HG03460 (cell line): Measurements from ENCODE around the gene ORC5.
"Not testable (repeated sequence)": the region's sequence is repeated elsewhere in the genome, so short reads cannot be mapped to it uniquely, and the experiment has no call there.

ENCODE experiments used
- ATAC-seq: cut with Tn5 transposase; IDR thresholded peaks from one replicate; pipeline ENCODE4 v1.9.1; 2021; ENCODE audit not compliant: unreplicated experiment

The ORC5 gene

DNA sequence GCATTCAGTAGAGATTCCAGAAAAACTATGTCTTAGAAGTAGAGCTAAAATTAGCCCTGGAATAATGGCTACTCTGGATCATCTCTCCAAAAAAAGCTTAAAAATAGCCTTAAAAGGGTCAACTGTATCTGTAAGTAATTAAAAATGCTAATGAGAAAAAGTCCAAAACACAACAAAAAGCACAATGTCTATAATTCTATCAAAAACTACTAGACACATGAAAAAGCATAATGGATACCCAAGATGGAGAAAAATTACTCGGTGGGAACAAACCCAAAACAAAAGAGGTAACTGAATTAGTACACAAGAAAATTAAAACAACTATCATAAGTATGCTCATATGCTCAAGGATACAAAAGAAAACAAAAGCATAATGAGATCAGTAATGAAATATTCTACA, 15.4 kb downstream of the ORC5 start:
- no peak for ATAC-seq

GRCh38 chr7:104185346-104185745, 22.5 kb downstream of the ORC5 start:
- no peak for ATAC-seq

- no peak for ATAC-seq
Measured at GRCh38 chr7:104179178-104179577, 28.6 kb downstream of the ORC5 start.

DNA sequence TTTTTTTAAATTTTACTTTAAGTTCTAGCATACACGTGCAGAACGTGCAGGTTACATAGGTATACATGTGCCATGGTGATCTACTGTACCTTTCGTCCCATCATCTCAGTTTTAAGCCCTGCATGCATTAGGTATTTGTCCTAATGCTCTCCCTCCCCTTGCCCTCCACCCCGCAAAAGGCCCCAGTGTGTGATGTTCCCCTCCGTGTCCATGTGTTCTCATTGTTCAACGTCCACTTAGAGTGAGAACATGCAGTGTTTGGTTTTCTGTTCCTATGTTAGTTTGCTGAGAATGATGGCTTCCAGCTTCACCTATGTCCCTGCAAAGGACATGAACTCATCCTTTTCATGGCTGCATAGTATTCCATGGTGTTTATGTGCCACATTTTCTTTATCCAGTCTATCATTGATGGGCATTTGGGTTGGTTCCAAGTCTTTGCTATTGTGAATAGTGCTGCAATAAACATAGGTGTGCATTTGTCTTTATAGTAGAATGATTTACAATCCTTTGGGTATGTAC, 30.2 kb downstream of the ORC5 start:
- not testable (repeated sequence) for ATAC-seq

- no peak for ATAC-seq
Measured at GRCh38 chr7:104176332-104176731, 31.5 kb downstream of the ORC5 start.

GRCh38 chr7:104175361-104175984, 32.3 kb downstream of the ORC5 start:
- ATAC-seq, result no peak

DNA sequence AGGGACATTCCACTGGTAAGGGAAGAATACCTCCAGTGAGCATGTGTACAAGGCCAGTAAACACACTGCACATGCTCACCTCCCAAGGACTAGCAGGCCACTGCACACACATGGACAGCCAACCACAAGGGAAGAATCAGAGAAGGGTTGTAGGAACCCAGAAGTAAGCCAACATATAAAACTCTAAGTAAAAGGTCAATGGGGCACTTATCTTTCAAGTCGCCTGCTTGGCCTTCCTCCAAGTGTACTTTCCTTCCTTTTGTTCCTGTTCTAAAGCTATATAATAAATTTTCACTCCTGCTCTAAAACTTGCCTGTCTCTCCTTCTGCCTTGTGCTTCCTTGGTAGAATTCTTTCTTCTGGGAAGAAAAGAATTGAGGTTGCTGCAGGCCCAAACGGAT, 33.0 kb downstream of the ORC5 start:
- no peak for ATAC-seq

GRCh38 chr7:104162081-104162480, 45.7 kb downstream of the ORC5 start:
- no peak for ATAC-seq

DNA sequence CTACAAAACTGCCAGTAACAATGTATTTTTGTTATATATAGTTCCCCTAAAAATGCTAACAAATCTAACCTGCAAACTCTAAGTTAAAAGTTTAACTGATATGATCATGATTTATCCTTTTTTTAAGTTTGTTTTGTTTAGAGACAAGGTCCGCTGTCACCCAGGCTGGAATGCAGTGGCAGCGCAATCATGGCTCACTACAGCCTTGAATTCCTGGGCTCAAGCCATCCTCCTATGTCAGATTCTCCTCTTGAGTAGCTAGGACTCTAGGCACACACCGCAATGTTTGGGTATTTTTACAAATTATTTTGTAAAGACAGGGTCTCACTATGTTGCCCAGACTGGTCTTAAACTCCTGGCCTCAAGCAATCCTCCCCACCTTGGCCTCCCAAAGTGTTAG, 46.6 kb downstream of the ORC5 start:
- ATAC-seq, result no peak

GRCh38 chr7:104160375-104160774, 47.4 kb downstream of the ORC5 start:
- ATAC-seq, result no peak

GRCh38 chr7:104156842-104157277, 51.0 kb downstream of the ORC5 start:
- ATAC-seq, result no peak

DNA sequence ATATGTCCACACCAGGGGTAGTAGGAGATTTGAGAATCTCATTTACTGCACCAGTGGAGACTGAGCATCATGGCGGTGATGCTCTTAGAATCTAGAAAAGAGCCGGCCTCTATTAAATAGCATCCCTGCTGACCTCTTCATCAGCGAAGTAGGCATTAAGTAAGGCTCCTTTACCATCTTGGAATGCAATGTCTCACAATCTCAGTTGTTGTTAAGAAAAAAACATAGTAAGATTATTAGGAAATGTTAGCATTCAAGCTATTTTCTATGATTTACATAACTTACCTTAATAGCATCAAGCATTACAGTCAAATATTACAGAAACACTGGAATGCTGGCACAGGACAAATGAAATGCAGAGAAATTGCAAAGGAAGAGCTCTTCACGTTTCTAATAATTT, 54.5 kb downstream of the ORC5 start:
- ATAC-seq, result no peak

DNA sequence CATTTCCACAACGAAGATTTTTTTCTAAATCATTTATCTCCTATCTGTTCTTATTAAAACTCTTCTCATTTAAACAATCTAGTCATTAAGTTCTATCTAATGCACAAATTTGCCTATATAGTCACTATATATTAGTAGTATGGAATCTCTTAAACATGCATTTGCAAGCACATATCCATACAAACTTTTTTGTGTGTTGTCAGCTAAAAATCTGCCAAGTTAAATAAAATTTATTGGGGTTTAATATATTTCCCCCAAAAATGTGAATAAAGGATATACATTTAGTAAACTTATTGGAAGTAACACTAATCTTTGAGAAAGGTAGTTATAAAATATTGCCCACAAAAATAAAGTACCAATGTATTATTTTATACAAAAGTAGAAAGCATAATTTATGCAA, 55.3 kb downstream of the ORC5 start:
- no peak for ATAC-seq

DNA sequence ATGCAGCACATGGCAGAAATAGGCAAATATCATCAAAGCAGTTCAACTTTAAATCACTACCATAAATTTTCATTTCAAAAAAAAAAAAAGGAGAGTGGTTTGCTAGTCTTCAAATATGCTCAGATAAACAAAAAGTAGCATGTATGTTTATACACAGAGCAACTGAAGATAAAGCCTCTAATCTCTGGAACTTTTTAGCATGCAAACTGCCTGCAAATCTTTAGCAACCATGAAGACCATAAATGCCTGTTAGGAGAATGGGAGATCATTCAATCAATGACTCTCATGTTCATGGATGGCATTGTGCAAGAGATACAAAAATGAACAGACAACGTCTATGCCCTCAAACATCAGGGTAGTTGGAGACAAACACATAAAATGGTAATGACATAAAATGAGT, 57.3 kb downstream of the ORC5 start:
- ATAC-seq, result no peak

GRCh38 chr7:104149822-104150221, 58.0 kb downstream of the ORC5 start:
- no peak for ATAC-seq

DNA sequence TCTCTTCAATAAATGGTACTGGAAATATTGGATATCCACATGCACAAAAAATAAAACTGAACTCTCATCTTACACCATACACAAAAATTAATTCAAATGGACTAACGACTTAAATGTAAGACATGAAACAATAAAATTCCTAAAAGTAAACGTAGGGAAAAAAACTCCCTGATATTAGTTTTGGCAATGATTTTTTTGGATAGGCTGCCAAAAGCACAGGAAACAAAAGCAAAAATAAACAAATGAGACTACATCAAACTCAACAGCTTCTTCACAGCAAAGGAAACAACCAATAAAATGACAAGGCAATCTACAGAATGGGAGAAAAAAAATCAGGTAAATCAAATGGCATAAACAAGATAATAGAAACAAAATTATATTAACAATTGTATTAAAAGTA, 65.7 kb downstream of the ORC5 start:
- no peak for ATAC-seq

DNA sequence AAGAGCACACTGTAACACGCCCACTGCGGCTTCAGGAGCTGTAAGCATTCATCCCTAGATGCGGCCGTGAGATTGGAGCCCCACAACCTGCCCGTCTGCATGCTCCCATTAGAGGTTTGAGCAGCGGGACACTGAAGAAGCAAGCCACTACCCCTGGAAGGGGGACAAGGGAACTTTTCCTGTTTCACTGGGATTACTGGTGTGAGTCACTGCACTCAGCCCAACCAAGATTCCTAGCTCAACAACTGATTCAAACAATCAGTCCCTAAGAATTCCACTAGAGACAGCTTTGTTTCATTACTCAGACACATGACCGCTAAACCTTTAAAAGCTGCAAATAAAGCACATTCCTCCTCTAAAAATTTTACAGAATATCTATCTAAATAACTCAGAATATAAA, 69.8 kb downstream of the ORC5 start:
- ATAC-seq, result no peak

- ATAC-seq, result no peak
Measured at GRCh38 chr7:104137511-104137910, 70.3 kb downstream of the ORC5 start.

- no peak for ATAC-seq
Measured at GRCh38 chr7:104136981-104137380, 70.8 kb downstream of the ORC5 start.

- no peak for ATAC-seq
Measured at GRCh38 chr7:104136561-104136960, 71.3 kb downstream of the ORC5 start.

GRCh38 chr7:104135760-104136558, 71.9 kb downstream of the ORC5 start:
- ATAC-seq, result no peak

GRCh38 chr7:104133238-104133637, 74.6 kb downstream of the ORC5 start:
- ATAC-seq, result no peak
